Fibroblast of mammary gland (primary cell): ENCODE data around the gene SH2D3A.

ENCODE experiments used
- DNase-seq: peaks from one replicate; pipeline ENCODE4 v3.0.0-alpha.2; 2010; ENCODE audit warnings: low read depth
- H3K4me3 ChIP-seq: 2 replicates; pipeline ENCODE4 v1.5.1; 2011; ENCODE audit warnings: low read depth, mild to moderate bottlenecking, low read length, moderate library complexity; ENCODE audit not compliant: control insufficient read depth
- CTCF ChIP-seq: conservative IDR thresholded peaks from 2 replicates; pipeline ENCODE4 v1.5.1; 2011; ENCODE audit warnings: low read depth, low read length, inconsistent platforms; ENCODE audit not compliant: control insufficient read depth, insufficient read depth

The SH2D3A gene

GRCh38 chr19:6791237-6791636, 24.0 kb upstream of the SH2D3A start:
- TF ChIP-seq CTCF = no peak

DNA sequence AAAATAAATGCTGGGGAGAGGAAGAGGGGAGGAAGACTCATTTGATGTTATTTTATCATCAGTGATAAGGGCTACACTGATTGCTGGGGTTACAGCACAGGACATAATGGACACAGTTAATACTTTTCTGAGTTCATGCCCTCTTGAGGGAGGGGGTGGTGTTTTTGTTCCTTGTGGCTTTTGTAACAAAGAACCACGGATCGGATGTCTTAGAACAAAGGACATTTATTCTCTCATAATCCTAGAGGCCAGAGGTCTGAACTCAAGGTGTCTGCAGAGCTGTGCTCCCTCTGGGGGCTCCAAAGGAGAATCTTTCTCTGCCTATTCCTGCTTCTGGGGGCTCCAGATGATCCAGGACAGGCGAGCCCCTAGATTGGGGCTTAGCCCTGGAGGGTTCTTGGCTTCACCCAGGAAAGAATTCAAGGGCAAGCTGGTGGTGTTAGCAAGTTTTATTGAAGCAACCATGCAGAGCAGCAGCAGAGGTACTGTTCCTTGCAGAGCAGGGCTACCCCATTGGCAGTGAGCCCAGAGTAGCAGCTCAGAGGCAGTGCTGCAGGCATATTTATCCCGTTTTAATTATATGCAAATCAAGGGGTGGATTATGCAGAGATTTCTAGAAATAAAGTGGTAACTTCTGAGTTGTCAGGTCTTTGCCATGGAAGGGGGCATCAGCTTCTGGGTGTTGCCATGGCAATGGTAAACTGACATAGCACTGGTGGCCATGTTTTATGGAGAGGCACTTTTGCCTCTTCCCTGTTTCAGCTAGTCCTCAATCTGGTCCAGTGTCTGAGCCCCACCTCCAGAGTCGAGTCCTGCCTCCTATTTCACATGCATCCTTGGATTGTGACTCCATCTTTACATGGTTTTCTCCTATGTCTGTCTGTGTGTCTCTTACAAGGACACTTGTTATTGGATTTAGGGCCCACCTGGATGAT, 23.2 kb upstream of the SH2D3A start:
- H3K4me3 ChIP-seq = no peak overlapping the region
- no peak for TF ChIP-seq CTCF
- DNase-seq = no peak

More at GRCh38 chr19:6791237-6791636, 24.0 kb upstream of the SH2D3A start:
- no peak for DNase-seq
- H3K4me3 ChIP-seq = no peak overlapping the region

DNA sequence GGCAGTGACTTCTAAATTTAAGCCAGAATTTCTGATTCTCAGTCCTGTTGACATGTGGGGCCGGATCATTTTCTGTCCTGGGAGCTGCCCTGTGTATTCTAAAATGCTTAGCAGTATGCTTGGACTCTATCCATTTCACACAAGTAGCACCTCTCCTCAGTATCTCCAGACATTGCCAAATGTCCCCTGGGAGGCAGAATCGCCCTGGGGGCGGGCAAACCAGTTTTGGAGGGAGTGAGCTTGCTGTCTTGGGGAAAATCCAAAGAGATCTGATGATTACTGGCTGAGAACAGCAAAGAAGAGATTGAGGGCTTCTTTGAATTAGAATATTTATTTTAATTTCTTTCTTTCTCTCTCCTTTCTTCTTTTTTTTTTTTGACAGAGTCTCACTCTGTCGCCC, 21.7 kb upstream of the SH2D3A start:
- no peak for TF ChIP-seq CTCF

DNA sequence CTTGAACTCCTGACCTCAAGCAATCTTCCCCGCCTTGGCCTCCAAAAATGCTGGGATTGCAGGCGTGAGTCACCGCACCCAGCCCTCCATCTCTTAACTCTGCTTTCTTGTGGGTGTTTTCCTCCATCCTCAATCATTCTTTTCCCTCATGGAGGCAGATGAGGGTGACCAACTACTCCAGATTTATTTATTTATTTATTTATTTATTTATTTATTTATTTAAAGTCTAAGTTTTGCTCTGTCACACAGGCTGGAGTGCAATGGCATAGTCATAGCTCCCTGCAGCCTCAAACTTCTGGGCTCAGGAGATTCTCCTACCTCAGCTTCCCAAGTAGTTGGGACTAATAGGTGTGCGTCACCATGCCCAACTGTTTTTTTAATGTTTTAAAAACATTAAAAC, 20.2 kb upstream of the SH2D3A start:
- DNase-seq = no peak
- no peak for TF ChIP-seq CTCF
- H3K4me3 ChIP-seq = no peak overlapping the region

More for the DNA sequence above, 21.7 kb upstream of the SH2D3A start:
- H3K4me3 ChIP-seq = no peak overlapping the region
- DNase-seq = no peak

DNA sequence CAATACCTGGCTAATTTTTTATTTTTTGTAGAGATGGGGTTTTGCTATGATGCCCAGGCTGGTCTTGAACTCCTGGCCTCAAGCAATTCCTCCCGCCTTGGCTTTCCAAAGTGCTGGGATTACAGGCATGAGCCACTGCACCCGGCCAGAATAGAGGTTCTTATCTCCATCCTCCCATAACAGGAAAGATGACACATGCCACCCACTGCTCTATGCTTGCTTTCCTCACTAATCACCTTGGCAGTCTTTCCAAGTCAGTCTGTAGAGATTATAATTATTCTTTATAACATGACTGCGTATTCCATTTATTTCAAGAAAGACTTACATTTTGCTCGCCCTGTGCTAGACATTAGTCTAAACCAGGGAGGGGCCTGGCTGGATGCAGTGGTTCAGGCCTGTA, 12.0 kb upstream of the SH2D3A start:
- H3K4me3 ChIP-seq = no peak overlapping the region
- DNase-seq = no peak
- no peak for TF ChIP-seq CTCF

DNA sequence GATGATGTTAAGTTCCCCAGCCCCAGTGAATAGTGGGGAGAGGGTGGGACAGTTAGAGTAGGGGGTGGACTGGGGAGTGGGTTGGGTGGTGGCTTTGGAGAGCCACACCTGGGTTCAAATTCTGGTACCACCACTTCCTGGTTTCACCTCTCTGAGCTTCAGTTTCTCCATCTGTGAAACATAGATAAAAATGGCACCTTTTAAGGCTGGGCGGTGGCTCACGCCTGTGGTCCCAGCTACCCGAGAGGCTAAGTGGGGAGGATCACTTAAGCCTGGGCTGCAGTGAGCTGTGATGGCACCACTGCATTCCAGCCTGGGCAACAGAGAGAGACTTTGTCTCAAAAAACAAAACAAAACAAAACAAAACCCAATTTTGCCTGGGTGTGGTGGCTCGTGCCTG, 11.2 kb upstream of the SH2D3A start:
- DNase-seq = no peak
- no peak for TF ChIP-seq CTCF
- H3K4me3 ChIP-seq = no peak overlapping the region
